GM12891 (cell line): ENCODE results near the gene HS3ST4.

ENCODE experiments used
- PAX5 ChIP-seq: IDR thresholded peaks from 2 replicates; pipeline ENCODE4 v1.6.1; 2011; ENCODE audit warnings: low read length, moderate library complexity, mild to moderate bottlenecking; ENCODE audit not compliant: insufficient read depth, severe bottlenecking
- POLR2A ChIP-seq: IDR thresholded peaks from 2 replicates; pipeline ENCODE4 v1.6.1; 2011; ENCODE audit warnings: low read depth, low read length, control low read depth
- POLR2AphosphoS5 ChIP-seq: IDR thresholded peaks from 2 replicates; pipeline ENCODE4 v1.6.1; 2011; ENCODE audit warnings: low read depth, low read length, control low read depth
- POU2F2 ChIP-seq: IDR thresholded peaks from 2 replicates; pipeline ENCODE4 v1.6.1; 2011; ENCODE audit warnings: low read depth, mild to moderate bottlenecking, control low read depth, low read length, moderate library complexity
- SPI1 ChIP-seq: IDR thresholded peaks from 2 replicates; pipeline ENCODE4 v1.6.1; 2011; ENCODE audit warnings: low read depth, low read length, control low read depth
- TAF1 ChIP-seq: IDR thresholded peaks from 2 replicates; pipeline ENCODE4 v1.6.1; 2011; ENCODE audit warnings: low read depth, low read length, control low read depth

DNA sequence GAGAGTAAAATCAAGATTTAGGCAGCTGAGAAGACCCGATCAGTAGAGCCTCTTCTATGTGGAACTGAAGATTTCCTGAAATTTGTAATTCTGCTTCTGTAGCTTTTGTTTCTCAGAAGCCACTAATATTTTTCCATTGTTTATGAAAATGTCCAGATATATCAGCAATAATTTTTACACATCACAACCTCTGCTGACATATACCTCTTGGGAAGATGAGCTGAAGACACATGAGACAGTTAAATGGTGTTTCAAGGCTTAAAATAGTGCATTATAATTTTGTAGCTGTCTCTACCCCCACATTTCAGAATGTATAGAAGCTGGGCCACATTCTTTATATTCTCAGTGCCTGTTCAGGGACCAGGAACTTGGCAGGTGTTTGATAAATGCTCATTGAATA lies 320.6 kb downstream of the HS3ST4 start:
- no peak for TF ChIP-seq POLR2AphosphoS5
- no peak for TF ChIP-seq POLR2A
- no peak for TF ChIP-seq TAF1
- TF ChIP-seq POU2F2, result no peak
- no peak for TF ChIP-seq PAX5
- TF ChIP-seq SPI1, result no peak
